Measurements from ENCODE around the gene HUNK. TPM values are rescaled to one million over a fixed set of nuclear protein-coding genes. Genes with fewer than 3 reads are reported as not detected.

HUNK gene
- total RNA-seq (0.07 and 0.10 TPM in 2 replicates), polyA plus RNA-seq (0.01 TPM in 2 replicates), polyA minus RNA-seq (0.09 TPM in 1 of 2 replicates, not detected in the other)
- 0.07 TPM for total RNA-seq (2013)

DNA sequence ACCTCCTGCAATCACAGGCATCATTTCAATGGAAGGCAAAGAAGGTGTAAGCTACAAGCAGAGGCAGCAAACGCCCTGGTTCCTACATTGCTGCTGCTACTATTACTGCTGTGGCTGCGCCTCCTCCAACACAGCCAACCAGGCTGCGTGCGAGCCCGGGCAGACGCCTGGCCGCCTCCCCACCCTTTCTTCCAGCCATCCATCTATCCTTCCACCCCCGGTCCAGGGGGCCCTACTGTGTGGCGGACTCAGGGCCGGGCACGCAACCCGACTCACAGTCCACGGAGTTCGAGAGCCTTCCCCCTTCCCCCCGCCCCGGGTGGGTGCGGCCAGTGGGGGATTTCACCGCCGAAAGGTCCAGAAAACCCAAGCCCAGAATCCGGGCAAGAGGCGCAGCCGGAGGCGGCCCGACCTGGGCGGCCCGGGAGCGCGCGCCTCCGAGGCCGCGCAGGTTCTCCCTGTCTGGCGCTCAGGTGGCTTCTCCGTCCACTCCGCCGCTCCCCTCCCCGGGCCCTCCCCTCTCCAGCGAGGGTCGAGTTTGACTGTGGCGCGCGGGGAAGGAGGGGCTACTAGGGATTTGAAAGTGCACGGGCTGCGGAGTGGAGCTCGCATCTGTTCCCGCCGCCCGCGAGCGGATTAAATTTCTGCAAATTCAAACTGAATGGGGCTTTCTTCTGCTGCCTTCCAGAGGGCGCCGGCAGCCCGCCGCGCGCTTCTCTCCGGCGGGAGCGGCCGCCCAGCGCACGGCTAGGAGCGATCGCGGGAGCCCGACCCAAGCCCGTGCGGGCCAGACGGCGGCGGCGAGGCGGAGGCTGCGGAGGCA is at the start of gene HUNK:
Gene HUNK (plus strand): TSS at position 569 of the 823 bp plus-strand sequence. CDS start 655 bp downstream, outside the sequence.
- H3K9me3 Mint-ChIP-seq (ENCODE audit: insufficient read depth), result no peaks in the 10 kb centered on the region
- H3K36me3 ChIP-seq (replicated peaks in 1 of 2; ENCODE audit: control extremely low read depth in 1 of 2, control insufficient read depth in 1 of 2, extremely low read depth in 1 of 2, insufficient read depth in 2 of 2, low read length in 1 of 2), result no peaks in the 10 kb centered on the region
- peaks cover 0 to 69% (median 24%) of the 10 kb centered on the region in 4 experiments for H3K27me3 ChIP-seq (replicated peaks in 1 of 4; ENCODE audit: control extremely low read depth in 1 of 4, control insufficient read depth in 3 of 4, insufficient read depth in 4 of 4, low read length in 3 of 4)
- H3K27me3 Mint-ChIP-seq, result peaks cover 52% of the 10 kb centered on the region
- peaks cover 10% of the 10 kb centered on the region for H3K4me1 Mint-ChIP-seq
- ATAC-seq (ENCODE audit: low read depth) (peak; percentile 28), DNase-seq (peak; percentile 46)
- H3K9me3 ChIP-seq (ENCODE audit: control extremely low read depth in 1 of 3, control insufficient read depth in 2 of 3, insufficient read depth in 1 of 3, low read length in 2 of 3), result peaks cover 0 to 5% (median 0%) of the 10 kb centered on the region in 3 donors
- H3K27ac Mint-ChIP-seq, result peak within 1 kb of the TSS; percentile 50
- H4K20me1 ChIP-seq (ENCODE audit: control insufficient read depth, insufficient read depth, low read length, poor library complexity, severe bottlenecking), result no peaks in the 10 kb centered on the region
- peak within 1 kb of the TSS in 4 of 5 experiments; percentile 32 to 65 (median 50) for H3K4me3 ChIP-seq (ENCODE audit: control extremely low read depth in 1 of 5, extremely low read depth in 1 of 5, insufficient read depth in 1 of 5, low read depth in 2 of 5, low read length in 4 of 5)
- ChIA-PET POLR2A (no interaction called here), CTCF (interaction anchor here (2.7 kb wide), 1 partner anchor 92 kb away, joined by 9 read pairs; no protein-coding TSS in a partner anchor)
- H3K4me2 ChIP-seq (replicated peaks; ENCODE audit: low read depth, low read length, poor library complexity, severe bottlenecking), result peak within 1 kb of the TSS; percentile 86
- intact Hi-C loops (cut with micrococcal nuclease), result loop anchor here (1.0 to 5.0 kb wide), 3 partner anchors 86 to 215 kb away; partner anchors contain the start of gene SOD1
- 2% methylated on average over 66 of the region's 74 CpGs for WGBS (ENCODE audit: insufficient coverage)
- TF ChIP-seq, protein P1, sequence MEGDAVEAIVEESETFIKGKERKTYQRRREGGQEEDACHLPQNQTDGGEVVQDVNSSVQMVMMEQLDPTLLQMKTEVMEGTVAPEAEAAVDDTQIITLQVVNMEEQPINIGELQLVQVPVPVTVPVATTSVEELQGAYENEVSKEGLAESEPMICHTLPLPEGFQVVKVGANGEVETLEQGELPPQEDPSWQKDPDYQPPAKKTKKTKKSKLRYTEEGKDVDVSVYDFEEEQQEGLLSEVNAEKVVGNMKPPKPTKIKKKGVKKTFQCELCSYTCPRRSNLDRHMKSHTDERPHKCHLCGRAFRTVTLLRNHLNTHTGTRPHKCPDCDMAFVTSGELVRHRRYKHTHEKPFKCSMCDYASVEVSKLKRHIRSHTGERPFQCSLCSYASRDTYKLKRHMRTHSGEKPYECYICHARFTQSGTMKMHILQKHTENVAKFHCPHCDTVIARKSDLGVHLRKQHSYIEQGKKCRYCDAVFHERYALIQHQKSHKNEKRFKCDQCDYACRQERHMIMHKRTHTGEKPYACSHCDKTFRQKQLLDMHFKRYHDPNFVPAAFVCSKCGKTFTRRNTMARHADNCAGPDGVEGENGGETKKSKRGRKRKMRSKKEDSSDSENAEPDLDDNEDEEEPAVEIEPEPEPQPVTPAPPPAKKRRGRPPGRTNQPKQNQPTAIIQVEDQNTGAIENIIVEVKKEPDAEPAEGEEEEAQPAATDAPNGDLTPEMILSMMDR (IDR thresholded peaks at IDR 0.05), result no peak
- no peak for TF ChIP-seq EZH2 (IDR thresholded peaks at IDR 0.05; ENCODE audit: borderline replicate concordance, insufficient read depth, low read depth, low read length, poor library complexity, severe bottlenecking)
- H3K9ac ChIP-seq (ENCODE audit: low read length), result peak within 1 kb of the TSS; percentile 57
- H3K4me1 ChIP-seq (ENCODE audit: control insufficient read depth in 2 of 2, insufficient read depth in 2 of 2, low read length in 2 of 2), result peaks cover 14 to 22% of the 10 kb centered on the region in 2 donors
- H3K27ac ChIP-seq (ENCODE audit: low read length in 2 of 2), result no peak within 1 kb of the TSS
- H3K79me2 ChIP-seq (ENCODE audit: control insufficient read depth, insufficient read depth, low read length), result no peaks in the 10 kb centered on the region
- peak within 1 kb of the TSS; percentile 91 for H3K4me3 Mint-ChIP-seq
- H2AFZ ChIP-seq (ENCODE audit: insufficient read depth, low read depth, low read length, poor library complexity, severe bottlenecking), result peak within 1 kb of the TSS; percentile 71

Measured in B cell (primary cell).